Muscle of back (tissue), 11 donors: ENCODE measurements around the gene PLSCR4. TPM values are rescaled to one million over a fixed set of nuclear protein-coding genes. Genes with fewer than 3 reads are reported as not detected.

Experiments used
- DNase-seq, 3 donors: peaks; one replicate each; pipeline versions ENCODE4 v3.0.0 to v3.0.0-alpha.2; 2013
- polyA plus RNA-seq, 10 donors: library from polyadenylated mRNA; unstranded; fragments of 120-200 nt; gene quantifications; one replicate each; pipeline ENCODE4 v1.2.1, GENCODE V29; 2013; ENCODE audit not compliant: insufficient read length in 10 of 10

The PLSCR4 gene
- polyA plus RNA-seq, 10 donors, result 15.1 to 28.6 (median 18.4) TPM

GRCh38 chr3:146196789-146197188 is 54.1 kb downstream of the PLSCR4 start:
- no peak for DNase-seq

- DNase-seq, result no peak
Measured at GRCh38 chr3:146195605-146196004, 55.3 kb downstream of the PLSCR4 start.

- DNase-seq, result no peak
Measured at GRCh38 chr3:146195030-146195429, 55.9 kb downstream of the PLSCR4 start.

GRCh38 chr3:146191051-146191450 is 59.9 kb downstream of the PLSCR4 start:
- DNase-seq, result peak; percentile 20 to 68 (median 31)

GRCh38 chr3:146189519-146190173 is 61.3 kb downstream of the PLSCR4 start:
- peak; percentile 45 to 72 (median 50) for DNase-seq

- peak in 2 of 3 donors; percentile 28 to 60 for DNase-seq
Measured at GRCh38 chr3:146187334-146187950, 63.5 kb downstream of the PLSCR4 start.

GRCh38 chr3:146184241-146185015 is 66.5 kb downstream of the PLSCR4 start:
- peak in 1 of 3 donors; percentile 7 for DNase-seq

- DNase-seq, result no peak
Measured at GRCh38 chr3:146181216-146181615, 69.7 kb downstream of the PLSCR4 start.

- DNase-seq, result no peak
Measured at GRCh38 chr3:146180376-146180775, 70.5 kb downstream of the PLSCR4 start.

GRCh38 chr3:146178006-146178689 is 72.8 kb downstream of the PLSCR4 start:
- DNase-seq, result peak in 1 of 3 donors; percentile 71

GRCh38 chr3:146177519-146177918 is 73.4 kb downstream of the PLSCR4 start:
- peak in 1 of 3 donors; percentile 60 for DNase-seq

GRCh38 chr3:146177072-146177471 is 73.8 kb downstream of the PLSCR4 start:
- no peak for DNase-seq

- DNase-seq, result no peak
Measured at GRCh38 chr3:146172586-146172985, 78.3 kb downstream of the PLSCR4 start.

- DNase-seq, result no peak
Measured at GRCh38 chr3:146170591-146170990, 80.3 kb downstream of the PLSCR4 start.

GRCh38 chr3:146169891-146170290 is 81.0 kb downstream of the PLSCR4 start:
- DNase-seq, result no peak

GRCh38 chr3:146166826-146167225 is 84.1 kb downstream of the PLSCR4 start:
- DNase-seq, result peak in 1 of 3 donors; percentile 26

- peak; percentile 52 to 60 (median 59) for DNase-seq
Measured at GRCh38 chr3:146166415-146166821, 84.5 kb downstream of the PLSCR4 start.

- DNase-seq, result no peak
Measured at GRCh38 chr3:146165877-146166276, 85.0 kb downstream of the PLSCR4 start.

GRCh38 chr3:146164971-146165769 is 85.7 kb downstream of the PLSCR4 start:
- DNase-seq, result peak in 1 of 3 donors; percentile 53

GRCh38 chr3:146164506-146164905 is 86.4 kb downstream of the PLSCR4 start:
- no peak for DNase-seq

GRCh38 chr3:146164071-146164470 is 86.8 kb downstream of the PLSCR4 start:
- no peak for DNase-seq
